CD14-positive monocyte (primary cell): Measurements from ENCODE around the gene SC5D. TPM values are rescaled to one million over a fixed set of nuclear protein-coding genes. Genes with fewer than 3 reads are reported as not detected.

Experiments
- DNase-seq, 3 donors: peaks; one replicate each; pipeline ENCODE4 v3.0.0-alpha.2; 2011 to 2022
- H2AFZ ChIP-seq: 2 replicates; pipeline ENCODE4 v1.6.0; 2012; ENCODE audit warnings: mild to moderate bottlenecking, low read depth, low read length, inconsistent platforms; ENCODE audit not compliant: insufficient read depth, poor library complexity, severe bottlenecking
- H3K27ac ChIP-seq, 2 donors: 1 replicate in 1 of 2; 2 replicates in 1 of 2; pipeline ENCODE4 v1.5.1; 2012 to 2013; ENCODE audit warnings: low read length in 2 of 2, control low read depth in 1 of 2, inconsistent platforms in 1 of 2, low read depth in 1 of 2, mild to moderate bottlenecking in 1 of 2
- H3K27me3 ChIP-seq, 2 donors: one replicate each; pipeline versions ENCODE4 v1.6.0 to v1.6.1; 2011 to 2013; ENCODE audit warnings: low read length in 2 of 2; ENCODE audit not compliant: control insufficient read depth in 2 of 2, insufficient read depth in 2 of 2
- H3K36me3 ChIP-seq, 2 donors: replicated peaks in 1 of 2; 1 replicate in 1 of 2; 2 replicates in 1 of 2; pipeline versions ENCODE4 v1.5.1 to v1.6.1; 2012 to 2013; ENCODE audit warnings: low read length in 2 of 2, control low read depth in 1 of 2, inconsistent platforms in 1 of 2, mild to moderate bottlenecking in 1 of 2; ENCODE audit not compliant: insufficient read depth in 2 of 2, control insufficient read depth in 1 of 2
- H3K4me1 ChIP-seq, 2 donors: 1 replicate in 1 of 2; 2 replicates in 1 of 2; pipeline versions ENCODE4 v1.5.1 to v1.6.1; 2012 to 2013; ENCODE audit warnings: low read length in 2 of 2, control low read depth in 1 of 2, inconsistent platforms in 1 of 2, mild to moderate bottlenecking in 1 of 2, moderate library complexity in 1 of 2; ENCODE audit not compliant: insufficient read depth in 2 of 2, control insufficient read depth in 1 of 2
- H3K4me2 ChIP-seq: replicated peaks from 2 replicates; pipeline ENCODE3; 2012; ENCODE audit warnings: low read length, moderate library complexity, mild to moderate bottlenecking; ENCODE audit not compliant: poor library complexity, severe bottlenecking; ENCODE audit errors: extremely low read depth
- H3K4me3 ChIP-seq, 3 experiments: fragments of 200-600 bp in 1 of 3; sonication (generic) in 1 of 3; replicated peaks in 1 of 3; 1 replicate in 2 of 3; 2 replicates in 1 of 3; pipeline ENCODE4 v1.5.1; 2011 to 2013; ENCODE audit warnings: low read length in 3 of 3, mild to moderate bottlenecking in 3 of 3, control low read depth in 2 of 3, low read depth in 2 of 3, inconsistent platforms in 1 of 3, moderate library complexity in 1 of 3
- H3K79me2 ChIP-seq: 2 replicates; pipeline ENCODE4 v1.6.0; 2012; ENCODE audit warnings: mild to moderate bottlenecking, control low read depth, inconsistent platforms, low read length, moderate library complexity; ENCODE audit not compliant: insufficient read depth
- H3K9ac ChIP-seq: 2 replicates; pipeline ENCODE4 v1.6.0; 2017; ENCODE audit warnings: low read length, mild to moderate bottlenecking; ENCODE audit not compliant: insufficient read depth, poor library complexity, severe bottlenecking
- H3K9me3 ChIP-seq, 2 donors: replicated peaks in 1 of 2; 1 replicate in 1 of 2; 2 replicates in 1 of 2; pipeline versions ENCODE4 v1.5.1 to v1.6.1; 2012 to 2013; ENCODE audit warnings: low read length in 2 of 2, control low read depth in 1 of 2; ENCODE audit not compliant: control insufficient read depth in 1 of 2, insufficient read depth in 1 of 2
- H4K20me1 ChIP-seq: 2 replicates; pipeline ENCODE4 v1.6.0; 2012; ENCODE audit warnings: mild to moderate bottlenecking, low read length, control low read depth, moderate library complexity; ENCODE audit not compliant: insufficient read depth
- H3K27ac Mint-ChIP-seq, 7 donors: one replicate each; pipeline ENCODE4 v1.8.0; 2020; ENCODE audit warnings: mild to moderate bottlenecking in 7 of 7, mixed read lengths in 7 of 7, moderate library complexity in 6 of 7, inconsistent platforms in 2 of 7
- H3K27me3 Mint-ChIP-seq, 3 donors: one replicate each; pipeline ENCODE4 v1.8.0; 2021 to 2022; ENCODE audit warnings: low read depth in 3 of 3, mild to moderate bottlenecking in 3 of 3, mixed read lengths in 3 of 3, moderate library complexity in 3 of 3, inconsistent platforms in 1 of 3
- H3K36me3 Mint-ChIP-seq, 2 donors: one replicate each; pipeline ENCODE4 v1.8.0; 2020; ENCODE audit warnings: mixed read lengths in 2 of 2, inconsistent platforms in 1 of 2, mild to moderate bottlenecking in 1 of 2
- H3K4me1 Mint-ChIP-seq: one replicate; pipeline ENCODE4 v1.8.0; 2020; ENCODE audit warnings: mild to moderate bottlenecking, mixed read lengths
- H3K4me3 Mint-ChIP-seq, 2 donors: one replicate each; pipeline ENCODE4 v1.8.0; 2020; ENCODE audit warnings: mild to moderate bottlenecking in 2 of 2, mixed read lengths in 2 of 2, moderate library complexity in 1 of 2
- H3K9me3 Mint-ChIP-seq, 7 donors: one replicate each; pipeline ENCODE4 v1.8.0; 2020 to 2022; ENCODE audit warnings: mixed read lengths in 7 of 7, mild to moderate bottlenecking in 6 of 7, moderate library complexity in 6 of 7, inconsistent platforms in 2 of 7
- CTCF ChIP-seq: fragments of 200-600 bp; IDR thresholded peaks from one replicate; pipeline ENCODE4 v1.8.0; 2022; ENCODE audit warnings: antibody characterized with exemption, mild to moderate bottlenecking
- WGBS: methylation state at CpG from one replicate; pipeline ENCODE4 v1.1.5; 2013; ENCODE audit warnings: missing lambda C conversion rate; ENCODE audit not compliant: insufficient coverage; 5-methylcytosine and 5-hydroxymethylcytosine counted together
- intact Hi-C, 2 donors: fragments of 100-400 bp; cut with micrococcal nuclease; formaldehyde crosslinking; loops; one replicate each; pipeline versions ENCODE4 v1.15.0 to v1.15.1; 2023
- polyA plus RNA-seq, 3 donors: library from polyadenylated mRNA; depleted of rRNA in 1 of 3; unstranded in 2 of 3; stranded (reverse) in 1 of 3; fragments of 300-500 nt in 2 of 3; fragments of >200 nt in 1 of 3; fragmentation: Illumina TruSeq in 2 of 3; gene quantifications; 1 replicate in 2 of 3; 2 replicates in 1 of 3; pipeline ENCODE4 v1.2.3, GENCODE V29; 2012 to 2021

SC5D gene
- polyA plus RNA-seq, 3 donors: 6.4 to 8.3 (median 8.3) TPM

GRCh38 chr11:121254756-121255155 lies 37.8 kb upstream of the SC5D start:
- Mint-ChIP-seq H3K27me3 (peaks cover 2 to 3% (median 2%) of the 10 kb centered on the region in 3 donors), H3K36me3 (no peaks in the 10 kb centered on the region), H3K4me1 (no peaks in the 10 kb centered on the region), H3K27ac (no peak overlapping the region), H3K9me3 (peaks cover 5 to 18% (median 16%) of the 10 kb centered on the region in 7 donors), H3K4me3 (no peak overlapping the region)
- Histone ChIP-seq H3K4me2 (no peak overlapping the region), H3K79me2 (no peaks in the 10 kb centered on the region), H3K9ac (no peak overlapping the region), H3K4me3 (no peak overlapping the region), H2AFZ (no peak overlapping the region), H3K9me3 (peaks cover 7 to 10% of the 10 kb centered on the region in 2 donors), H4K20me1 (no peaks in the 10 kb centered on the region), H3K27ac (no peak overlapping the region), H3K4me1 (no peaks in the 10 kb centered on the region), H3K36me3 (no peaks in the 10 kb centered on the region), H3K27me3 (no peaks in the 10 kb centered on the region)
- intact Hi-C loops: no loop called here
- no peak for TF ChIP-seq CTCF
- no peak for DNase-seq

GRCh38 chr11:121255473-121256125 lies 37.0 kb upstream of the SC5D start:
- no peak for TF ChIP-seq CTCF
- WGBS: no CpG with 5 or more reads among the region's 2 CpGs
- Mint-ChIP-seq H3K27me3 (peaks cover 2 to 3% (median 2%) of the 10 kb centered on the region in 3 donors), H3K4me3 (no peak overlapping the region), H3K27ac (no peak overlapping the region), H3K36me3 (no peaks in the 10 kb centered on the region), H3K4me1 (no peaks in the 10 kb centered on the region), H3K9me3 (peaks cover 5 to 18% (median 16%) of the 10 kb centered on the region in 7 donors)
- no peak overlapping the region for H3K4me3 ChIP-seq
- H3K27ac ChIP-seq: no peak overlapping the region
- no peak overlapping the region for H3K4me2 ChIP-seq
- H4K20me1 ChIP-seq: no peaks in the 10 kb centered on the region
- no peaks in the 10 kb centered on the region for H3K36me3 ChIP-seq
- intact Hi-C loops: no loop called here
- H3K9me3 ChIP-seq: peaks cover 7 to 10% of the 10 kb centered on the region in 2 donors
- DNase-seq: no peak
- no peak overlapping the region for H3K9ac ChIP-seq
- H3K27me3 ChIP-seq: no peaks in the 10 kb centered on the region
- H2AFZ ChIP-seq: no peak overlapping the region
- H3K4me1 ChIP-seq: no peaks in the 10 kb centered on the region
- no peaks in the 10 kb centered on the region for H3K79me2 ChIP-seq
